HK-2 (cell line): ENCODE results near the gene PLEKHA7.

Experiments used
- DNase-seq: peaks from one replicate; pipeline ENCODE4 v3.0.0-alpha.2; 2018; ENCODE audit not compliant: unreplicated experiment

The PLEKHA7 gene

DNA sequence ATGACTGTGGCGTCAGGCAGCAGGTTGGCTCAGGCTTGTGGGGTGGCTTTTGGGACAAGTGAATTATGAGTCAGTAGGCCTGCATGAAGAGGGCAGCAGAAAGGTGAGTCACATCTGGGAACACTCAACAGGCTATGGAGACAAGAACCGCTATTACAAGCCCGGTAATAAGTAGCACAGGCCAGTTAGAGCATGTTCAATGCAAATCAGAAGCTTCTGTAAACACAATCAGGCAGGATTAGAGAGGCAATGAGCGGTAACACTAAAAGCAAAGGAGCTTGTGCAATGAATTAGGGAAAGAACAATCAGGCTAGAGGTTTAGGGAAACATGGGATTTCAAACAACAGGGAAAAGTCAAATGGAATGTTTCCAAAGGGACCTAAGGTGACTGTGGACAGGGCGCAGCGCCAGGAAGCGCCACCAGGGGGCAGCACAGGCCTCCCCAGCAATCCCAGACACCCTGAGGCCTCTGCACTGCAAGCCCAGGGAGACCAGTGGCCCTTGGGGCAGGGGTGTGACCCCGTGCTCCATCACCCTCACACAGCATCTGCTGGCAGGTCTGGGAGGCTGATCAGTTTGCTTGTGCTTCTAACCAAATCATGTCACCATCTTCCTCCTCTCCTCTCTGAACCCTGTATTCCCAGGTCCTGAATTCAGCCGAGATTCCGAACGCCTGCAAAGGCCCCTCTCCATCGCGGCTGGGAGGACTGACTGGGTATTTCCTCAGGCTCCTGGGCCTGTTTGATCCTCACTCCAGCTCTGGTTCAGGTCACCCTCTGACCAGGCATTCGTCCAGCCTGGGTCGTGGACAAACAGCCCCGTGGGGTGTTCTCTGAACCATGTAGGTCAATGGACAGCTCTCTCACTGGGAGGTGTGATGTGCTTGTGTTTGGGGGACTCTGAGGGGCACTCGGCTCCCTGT, 225.8 kb downstream of the PLEKHA7 start:
- DNase-seq: peak; percentile 72

DNA sequence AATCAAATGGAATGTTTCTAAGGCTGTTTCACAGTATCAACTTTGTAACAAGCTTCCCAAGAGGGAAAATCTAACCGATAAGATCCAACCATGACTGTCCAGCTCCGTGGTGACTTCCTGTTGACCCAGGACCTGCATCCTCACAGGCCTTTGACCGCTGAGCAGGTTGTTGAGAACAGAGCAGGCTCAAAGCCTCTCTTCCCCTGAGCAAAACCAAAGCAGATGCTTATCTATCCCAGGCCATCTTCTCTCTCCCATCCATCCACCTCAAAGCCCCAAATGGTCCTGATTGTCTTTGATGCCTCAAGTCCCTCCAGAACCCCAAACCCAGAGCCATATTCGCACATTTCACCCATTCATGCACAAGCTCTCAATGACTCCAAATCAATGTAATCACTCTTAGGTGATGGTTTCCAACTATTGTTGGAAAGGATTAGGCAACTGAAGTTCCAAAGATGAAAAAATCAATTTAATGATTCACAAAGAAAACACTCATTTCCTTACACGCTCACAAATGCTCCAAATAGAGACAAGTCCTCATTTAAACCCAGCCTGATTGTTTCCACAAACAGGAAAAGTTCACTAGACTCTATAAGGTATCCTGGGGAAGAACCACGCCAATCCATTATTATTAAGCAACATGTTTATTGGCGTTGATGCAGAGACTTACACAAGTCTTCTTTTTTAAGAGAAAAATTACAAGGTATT, 227.0 kb downstream of the PLEKHA7 start:
- DNase-seq: no peak

DNA sequence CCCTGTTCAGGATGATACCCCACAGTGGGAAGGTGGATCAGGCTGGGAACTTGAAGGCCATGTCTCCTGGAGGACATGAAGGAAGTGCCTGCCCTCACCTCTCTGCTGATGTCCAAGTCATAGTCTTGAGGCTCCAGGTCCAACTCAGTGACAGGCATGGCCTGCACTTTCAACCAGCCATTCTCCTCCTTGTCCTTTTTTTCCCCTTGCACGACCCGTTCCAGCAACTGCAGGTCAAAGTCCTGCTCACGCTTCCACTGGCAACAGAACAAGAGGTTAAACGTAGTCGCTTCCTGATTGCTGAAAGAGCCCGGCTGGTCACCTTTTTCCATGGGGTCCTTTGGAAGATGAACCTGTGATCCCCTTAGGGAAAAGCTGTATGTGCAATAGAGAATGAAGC, 228.1 kb downstream of the PLEKHA7 start:
- no peak for DNase-seq

DNA sequence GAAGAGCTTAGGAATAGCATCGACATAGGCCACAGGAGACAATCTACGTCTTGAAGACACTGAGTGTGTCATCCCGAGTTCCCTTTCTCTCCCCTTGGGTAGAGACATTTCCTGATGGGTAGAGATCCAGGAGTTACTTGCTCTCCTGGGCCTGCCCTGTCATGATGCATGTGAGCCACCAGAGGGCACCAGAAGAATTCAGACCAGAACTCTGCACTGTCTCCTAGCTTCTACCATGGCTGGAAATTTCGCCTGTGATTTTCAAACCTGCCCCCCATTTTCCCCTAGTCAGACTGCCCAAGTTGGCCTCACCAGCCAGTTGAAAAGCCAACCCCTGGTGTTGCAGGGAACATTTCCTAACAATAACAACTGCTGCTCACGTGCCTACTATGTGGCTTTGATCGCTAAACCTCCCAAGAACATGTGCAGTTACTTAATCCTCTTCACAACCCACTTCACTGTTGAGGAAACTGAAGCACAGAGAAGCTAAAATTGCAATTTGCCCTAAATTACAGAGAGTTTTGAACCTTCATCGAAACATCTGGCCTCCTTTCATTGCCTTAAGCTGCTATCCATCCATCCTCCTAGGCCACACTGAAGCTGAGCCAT, 228.6 kb downstream of the PLEKHA7 start:
- peak; percentile 50 for DNase-seq

DNA sequence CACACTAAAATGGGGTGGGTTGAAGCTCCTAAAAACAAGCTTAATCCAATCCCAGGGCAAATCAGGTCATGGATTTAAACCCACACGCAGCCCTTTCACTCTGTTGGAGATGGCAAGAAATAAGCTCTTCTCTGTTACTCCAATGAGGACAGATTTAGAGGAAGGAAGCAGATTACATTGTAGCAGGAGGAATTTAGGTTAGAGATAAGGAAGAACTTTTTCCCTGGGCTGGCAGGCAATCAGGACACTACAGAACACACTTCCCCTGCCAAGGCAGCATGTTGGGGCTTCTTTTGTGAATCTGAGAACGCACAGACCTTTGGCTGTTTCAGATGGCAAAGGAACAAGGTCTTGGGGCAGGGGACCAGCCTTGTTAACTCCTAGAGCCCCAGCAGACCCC, 229.5 kb downstream of the PLEKHA7 start:
- DNase-seq: no peak

DNA sequence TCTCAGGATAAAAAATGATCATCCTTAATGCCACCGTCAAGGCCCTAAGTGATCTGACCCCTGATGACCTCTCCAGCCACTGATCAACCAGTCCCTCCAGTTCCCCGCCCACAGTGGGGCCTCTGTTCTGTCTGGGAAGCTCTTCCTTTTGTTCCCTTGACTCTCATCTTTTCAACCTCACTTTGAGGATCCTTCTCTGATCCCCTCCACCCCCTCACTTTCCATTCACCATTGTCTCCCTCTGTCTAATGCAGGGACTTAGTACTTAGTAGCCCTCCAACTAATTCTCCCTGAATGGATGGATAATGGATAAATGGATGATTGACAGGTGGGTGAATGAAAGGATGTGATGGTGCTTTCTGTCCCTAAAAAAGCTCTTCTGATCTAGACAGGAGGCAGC, 230.1 kb downstream of the PLEKHA7 start:
- DNase-seq: no peak

DNA sequence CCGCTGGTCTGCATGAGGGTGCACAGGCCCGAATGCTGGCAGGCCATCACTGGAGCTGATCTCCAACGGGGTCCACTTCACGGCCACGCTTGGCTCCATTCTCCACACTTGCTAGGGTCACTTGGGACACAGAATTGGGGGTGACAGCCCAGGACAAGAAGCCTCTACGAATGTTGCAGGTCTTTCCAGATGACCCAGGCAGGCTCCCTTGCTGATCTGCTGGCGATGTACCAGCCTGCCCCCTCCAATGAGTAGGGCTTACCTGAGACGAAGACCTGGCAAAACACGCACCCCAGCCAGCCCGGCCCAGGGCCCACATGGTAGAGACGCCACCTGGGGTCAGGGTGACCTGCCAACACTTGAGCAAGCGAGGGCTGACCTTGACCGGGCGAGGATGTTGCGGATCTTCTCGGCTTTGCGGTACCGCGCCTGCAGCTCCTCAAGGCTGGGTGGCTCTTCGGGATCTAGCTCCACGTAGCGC, 230.9 kb downstream of the PLEKHA7 start:
- DNase-seq: no peak

DNA sequence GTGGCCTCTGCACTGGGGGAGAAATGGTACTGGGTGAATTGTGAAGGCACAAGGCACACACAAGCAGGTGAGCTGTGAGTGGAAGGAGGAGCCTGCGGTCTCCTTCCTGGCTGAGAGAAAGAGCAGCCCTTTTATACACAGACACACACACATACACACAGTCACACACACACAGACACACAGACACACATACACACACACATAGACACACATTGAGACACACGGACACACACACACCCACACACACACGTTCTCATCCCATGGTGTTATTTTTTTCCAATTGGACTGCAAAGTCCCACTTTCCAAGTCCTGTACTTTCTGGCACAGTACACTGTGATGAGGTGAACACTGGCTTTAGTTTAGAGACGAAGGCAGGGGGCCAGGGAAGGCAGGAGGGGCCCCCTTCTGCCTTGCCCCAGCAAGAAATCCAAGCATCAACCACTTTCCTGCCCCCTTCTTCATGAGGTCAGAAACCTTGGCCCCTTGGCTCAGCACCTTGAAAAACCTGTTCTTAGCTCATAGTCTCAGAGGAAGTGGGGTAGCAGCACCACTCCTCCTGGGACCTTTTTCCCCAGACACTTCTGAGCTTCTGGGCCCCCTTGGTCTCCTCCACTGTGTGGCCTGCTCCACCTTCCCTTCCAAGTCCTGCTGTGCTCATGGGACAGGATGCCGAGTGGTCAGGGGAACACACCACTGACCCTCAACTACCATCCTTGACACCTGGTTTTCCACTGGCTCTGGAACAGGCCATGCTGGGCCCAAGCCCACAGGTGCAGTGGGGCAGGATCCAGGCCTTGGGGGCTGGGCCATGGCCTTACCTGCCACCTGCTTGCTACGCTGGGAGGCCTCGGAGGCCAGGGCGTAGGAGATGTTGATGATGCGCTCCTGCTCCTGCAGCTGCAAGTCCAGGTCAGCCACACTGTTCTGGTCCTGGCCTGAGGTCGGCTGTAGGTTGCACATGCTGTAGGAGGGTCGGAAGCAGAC, 232.0 kb downstream of the PLEKHA7 start:
- DNase-seq: no peak

DNA sequence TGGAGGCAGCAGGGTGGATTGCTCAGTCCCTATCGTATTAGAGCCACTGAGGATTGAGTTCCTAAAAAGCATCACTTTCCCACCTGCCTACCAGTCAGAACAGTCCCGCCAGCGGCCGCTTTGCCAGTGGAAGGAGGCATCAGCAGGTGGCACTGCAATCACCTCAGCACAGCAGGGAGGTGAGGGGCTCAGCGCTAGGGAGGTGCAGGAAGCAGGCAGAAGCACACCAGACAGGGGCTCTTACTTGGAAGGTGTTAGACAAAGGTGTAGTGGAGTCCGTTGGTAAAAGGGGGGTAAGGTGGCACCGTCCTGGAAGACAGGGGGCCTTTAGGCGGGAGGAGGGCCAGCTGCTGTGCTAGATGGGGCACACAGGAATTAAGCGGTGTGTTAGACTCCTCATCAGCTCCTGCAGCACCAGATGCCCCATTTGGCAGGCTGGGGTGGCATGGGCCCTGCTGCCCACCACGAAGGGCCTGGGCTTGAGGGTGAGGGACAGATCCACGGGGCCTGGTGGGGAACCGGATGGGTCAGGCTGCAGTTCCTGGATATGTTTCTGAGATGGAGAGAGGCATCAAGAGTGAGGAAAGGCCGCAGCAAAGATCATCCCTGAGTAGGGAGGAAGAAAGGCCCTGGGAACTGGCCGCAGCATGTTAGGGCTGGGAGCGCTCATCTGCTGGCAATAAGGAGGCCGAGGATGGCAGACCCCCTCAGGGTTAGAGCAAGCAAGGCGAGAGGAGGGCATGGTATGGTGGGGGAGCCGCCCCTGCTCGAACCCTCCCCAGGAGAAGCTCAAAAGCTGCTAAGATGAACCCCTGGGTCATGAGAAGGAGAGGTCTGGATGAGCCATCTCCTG, 233.3 kb downstream of the PLEKHA7 start:
- no peak for DNase-seq

DNA sequence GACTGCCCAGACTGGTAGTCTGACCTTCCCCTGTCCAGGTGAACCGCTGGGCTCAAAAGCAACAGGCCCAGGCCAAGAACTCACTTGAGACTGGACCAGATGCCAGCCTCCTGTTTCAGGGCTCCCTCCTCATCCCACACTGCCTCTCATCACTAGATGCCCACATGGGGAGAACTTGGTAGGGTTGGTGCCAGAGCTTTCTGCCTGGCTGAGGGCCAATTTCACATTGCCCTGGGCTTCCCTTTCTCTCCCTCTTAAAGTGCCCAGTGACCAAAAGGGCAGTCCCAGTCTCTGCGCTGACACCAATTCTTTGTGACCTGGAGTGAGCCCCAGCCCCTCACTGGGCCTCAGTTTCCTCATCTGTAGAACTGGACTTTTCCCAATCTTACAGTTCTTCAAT, 234.1 kb downstream of the PLEKHA7 start:
- no peak for DNase-seq

DNA sequence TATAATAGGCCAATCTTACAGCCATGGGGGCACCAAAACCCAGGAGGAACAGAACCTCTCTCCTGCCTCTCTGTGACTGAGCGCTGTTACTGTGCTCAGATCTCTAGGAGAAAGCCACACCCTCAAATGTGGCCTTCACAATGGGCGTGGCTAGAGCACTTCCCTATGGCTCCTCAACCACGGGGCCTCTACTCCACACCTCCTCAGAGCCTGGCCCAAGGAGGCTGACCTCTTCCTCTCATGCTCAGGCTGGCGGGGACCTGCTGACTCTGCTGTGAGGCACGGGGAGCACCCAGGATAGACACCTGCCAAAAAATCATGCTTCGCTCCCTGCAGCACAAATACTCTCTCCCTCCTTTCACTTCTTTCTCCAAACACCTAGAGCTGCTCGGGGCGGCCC, 234.8 kb downstream of the PLEKHA7 start:
- DNase-seq: no peak

DNA sequence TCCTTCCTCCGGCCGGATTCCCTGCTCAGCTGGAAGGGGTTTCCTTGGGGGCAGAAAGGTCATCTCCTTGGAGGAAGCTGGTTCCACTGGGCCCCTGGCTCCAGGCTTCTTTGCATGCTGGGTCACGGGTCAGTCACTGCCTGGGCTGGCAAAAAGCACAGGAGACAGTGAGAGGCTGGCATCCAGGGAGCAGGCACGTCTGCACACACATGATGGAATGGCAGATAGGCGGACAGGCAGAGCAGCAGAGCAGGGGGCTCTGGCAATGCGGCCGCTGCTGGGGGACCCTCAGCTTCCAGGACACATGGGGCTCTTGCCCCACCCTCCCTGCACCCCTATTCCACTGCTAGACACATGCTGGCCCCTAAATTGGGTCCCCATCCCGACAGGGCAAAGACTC, 235.3 kb downstream of the PLEKHA7 start:
- no peak for DNase-seq

DNA sequence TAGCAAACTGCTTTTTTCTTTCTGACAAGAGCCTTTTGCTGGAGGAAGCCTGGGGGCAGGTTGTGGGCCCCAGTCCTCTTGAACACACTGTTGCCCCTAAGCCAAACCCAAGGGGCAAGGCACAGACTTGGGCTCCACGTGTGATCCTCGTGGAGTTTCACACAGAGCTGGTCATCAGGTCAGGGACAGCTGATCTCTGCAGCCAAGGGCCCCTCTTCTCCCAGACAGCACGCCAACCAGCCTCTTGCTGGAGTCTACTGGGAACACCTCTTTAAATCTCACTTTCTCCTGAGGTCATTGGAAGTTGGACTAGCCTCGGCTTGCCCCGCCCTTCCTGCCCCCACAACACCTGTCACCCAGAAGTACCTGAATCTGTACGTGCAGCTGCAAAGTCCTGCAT, 235.9 kb downstream of the PLEKHA7 start:
- DNase-seq: no peak

DNA sequence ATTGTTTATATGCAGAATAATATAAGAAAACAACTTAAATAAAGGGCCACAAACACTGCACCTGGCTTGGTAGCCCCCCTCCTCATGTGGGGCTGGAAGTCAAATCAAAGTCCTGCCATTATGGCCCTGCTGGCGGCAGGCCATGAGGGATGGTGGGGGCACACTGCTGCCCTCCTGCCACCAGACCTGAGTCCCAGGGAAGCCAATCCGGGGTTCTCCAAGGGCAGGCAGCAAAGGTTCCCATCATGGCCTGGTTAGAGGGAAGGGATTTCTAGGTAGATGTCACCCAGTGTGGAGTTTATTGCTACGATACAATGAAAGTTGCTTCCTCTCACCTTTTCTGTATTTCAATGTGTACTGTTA, 236.6 kb downstream of the PLEKHA7 start:
- DNase-seq: no peak

DNA sequence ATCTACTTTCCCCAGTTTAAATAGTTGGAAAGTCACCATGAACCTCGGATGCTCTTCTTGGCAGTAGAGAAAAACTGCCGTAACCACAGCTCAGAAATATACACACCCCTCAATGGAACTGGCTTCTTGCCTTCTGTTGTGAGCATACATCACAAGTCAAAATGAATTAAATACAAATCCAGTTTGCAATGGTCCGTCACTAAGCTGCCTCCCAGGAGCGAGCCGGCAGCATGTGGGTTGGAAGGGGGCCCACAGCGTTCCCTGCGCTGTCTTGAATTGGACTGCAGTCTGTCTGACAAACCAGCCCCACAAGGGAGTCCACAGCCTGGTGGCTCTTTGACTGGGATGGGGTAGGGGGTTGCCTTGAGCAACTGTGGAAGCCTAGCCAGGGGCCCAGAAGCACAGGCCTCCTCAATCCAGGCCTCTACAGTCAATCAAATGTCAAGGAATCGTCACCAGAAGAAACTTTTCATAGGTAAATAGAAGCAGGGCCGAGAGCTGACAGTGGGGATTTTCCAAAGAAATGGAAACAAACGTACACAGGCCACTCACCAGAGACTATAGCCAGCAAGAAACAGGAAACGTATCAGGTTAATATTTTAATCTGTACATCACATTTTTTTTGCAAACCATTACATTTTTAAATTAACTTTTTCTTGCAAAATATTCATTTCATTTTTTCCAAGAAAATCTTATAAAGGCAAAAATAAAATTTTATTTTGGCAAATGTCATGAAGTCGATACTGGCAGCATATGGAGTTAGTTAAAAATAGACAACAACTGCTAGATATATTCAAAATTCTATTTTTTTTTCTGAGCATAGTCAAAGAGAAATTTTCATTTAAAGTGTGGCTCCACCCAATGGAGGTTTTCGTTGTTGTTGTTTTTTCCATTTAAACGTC, 237.3 kb downstream of the PLEKHA7 start:
- DNase-seq: no peak

DNA sequence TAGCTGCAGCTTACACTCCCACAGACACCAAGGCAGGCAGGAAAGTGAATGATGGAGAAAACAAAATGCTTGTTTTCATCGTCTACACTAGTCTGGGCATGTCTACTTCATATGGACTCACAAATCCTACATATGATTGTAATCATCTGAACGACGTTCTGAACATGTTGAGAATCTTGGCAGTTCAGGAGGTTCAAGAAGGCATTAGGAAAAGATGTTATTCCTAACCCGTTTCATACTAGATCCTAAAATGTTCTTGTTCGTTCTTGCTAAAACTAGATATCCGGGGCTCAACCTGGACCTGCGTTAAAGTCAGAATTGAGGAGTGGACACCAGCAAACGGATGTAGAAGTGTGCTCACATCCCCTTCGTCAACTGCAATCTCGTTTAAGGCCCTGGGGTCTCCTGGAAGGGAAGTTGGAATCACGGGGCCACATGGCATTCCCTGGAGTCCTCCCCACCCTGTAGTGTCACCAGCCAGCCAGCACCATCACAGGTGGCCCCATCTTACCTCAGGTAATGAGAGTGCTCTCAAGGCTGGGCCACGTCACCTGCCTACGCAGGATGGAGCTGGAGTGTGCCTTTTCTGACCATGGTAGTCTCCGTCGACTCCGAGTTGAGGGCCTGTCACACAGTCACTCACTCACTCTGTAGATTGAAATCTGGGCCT, 238.5 kb downstream of the PLEKHA7 start:
- DNase-seq: no peak

DNA sequence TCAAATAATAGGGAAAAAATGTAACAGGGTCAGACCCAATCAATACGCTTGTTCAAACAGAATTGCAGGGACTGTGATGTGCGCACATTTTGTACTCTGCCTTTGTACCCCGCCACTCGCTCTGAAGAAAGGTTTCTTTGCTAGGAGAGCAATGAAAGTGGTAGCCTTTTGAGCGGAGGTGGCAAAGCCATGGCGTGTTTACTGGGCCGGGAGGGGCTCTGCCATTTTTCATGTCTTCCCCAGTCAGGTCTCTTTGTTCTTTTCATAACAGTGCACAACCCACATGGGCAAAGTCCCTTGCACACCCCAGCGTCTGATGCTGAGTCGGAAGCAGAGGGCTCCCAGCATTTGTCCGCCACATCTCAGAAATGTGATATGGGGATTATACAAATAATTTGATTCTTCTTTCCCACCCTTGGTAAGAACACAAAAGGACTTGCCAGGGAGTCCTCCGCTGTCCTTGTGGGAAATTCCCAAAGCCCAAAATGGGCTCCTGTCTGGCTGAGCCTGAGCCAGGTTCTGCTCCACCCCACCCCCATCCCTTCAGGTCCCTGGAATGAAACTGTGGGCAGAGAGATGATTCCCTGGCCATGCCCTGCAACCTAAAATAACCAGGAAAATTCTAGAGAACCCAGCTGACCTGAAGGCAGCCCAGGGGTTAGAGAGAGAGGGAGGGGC, 239.1 kb downstream of the PLEKHA7 start:
- no peak for DNase-seq
